Measurements from ENCODE around the gene OR5M3.

OR5M3 gene

DNA sequence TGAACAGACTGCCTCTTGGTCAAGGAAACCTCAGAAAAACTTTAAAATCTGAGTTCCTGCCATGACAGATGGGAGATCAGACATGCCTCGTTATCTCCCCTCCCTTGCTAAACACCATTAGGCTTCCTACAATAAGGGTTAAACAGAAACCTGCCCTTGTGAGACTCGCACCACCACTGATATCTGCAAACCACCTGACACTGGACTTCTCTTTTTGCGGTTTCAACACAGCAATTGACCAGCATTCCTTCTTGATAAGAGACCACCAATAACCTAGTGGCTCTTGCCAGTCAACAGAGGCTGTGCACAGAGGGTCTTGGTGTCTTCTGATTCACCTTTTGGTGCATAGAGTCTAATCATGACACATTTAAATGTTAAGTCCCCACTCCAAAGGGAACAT lies 13.6 kb upstream of the OR5M3 start:
- ChIA-PET CTCF (no interaction called here), POLR2A (no interaction called here)

GRCh38 chr11:56474729-56475235 lies 1.6 kb upstream of the OR5M3 start:
- Histone ChIP-seq H3K4me3 (ENCODE audit: low read depth, low read length) (no peak overlapping the region), H3K4me1 (ENCODE audit: control insufficient read depth, insufficient read depth, low read length) (no peaks in the 10 kb centered on the region), H3K36me3 (ENCODE audit: control insufficient read depth in 2 of 2, insufficient read depth in 1 of 2, low read length in 2 of 2) (no peaks in the 10 kb centered on the region), H3K9me3 (ENCODE audit: control insufficient read depth, insufficient read depth, low read depth, low read length) (no peaks in the 10 kb centered on the region), H3K27ac (ENCODE audit: extremely low read depth, low read depth, low read length) (no peak overlapping the region)
- CTCF ChIA-PET, result no interaction called here
- TF ChIP-seq, protein P1, sequence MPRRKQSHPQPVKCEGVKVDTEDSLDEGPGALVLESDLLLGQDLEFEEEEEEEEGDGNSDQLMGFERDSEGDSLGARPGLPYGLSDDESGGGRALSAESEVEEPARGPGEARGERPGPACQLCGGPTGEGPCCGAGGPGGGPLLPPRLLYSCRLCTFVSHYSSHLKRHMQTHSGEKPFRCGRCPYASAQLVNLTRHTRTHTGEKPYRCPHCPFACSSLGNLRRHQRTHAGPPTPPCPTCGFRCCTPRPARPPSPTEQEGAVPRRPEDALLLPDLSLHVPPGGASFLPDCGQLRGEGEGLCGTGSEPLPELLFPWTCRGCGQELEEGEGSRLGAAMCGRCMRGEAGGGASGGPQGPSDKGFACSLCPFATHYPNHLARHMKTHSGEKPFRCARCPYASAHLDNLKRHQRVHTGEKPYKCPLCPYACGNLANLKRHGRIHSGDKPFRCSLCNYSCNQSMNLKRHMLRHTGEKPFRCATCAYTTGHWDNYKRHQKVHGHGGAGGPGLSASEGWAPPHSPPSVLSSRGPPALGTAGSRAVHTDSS (tag by site-specific recombination; IDR thresholded peaks at IDR 0.05), result no peak
- TF ChIP-seq ZNF548 (tag by site-specific recombination; IDR thresholded peaks at IDR 0.05) (no peak), ZNF121 (tag by site-specific recombination; IDR thresholded peaks at IDR 0.05) (no peak), ZBTB48 (tag by site-specific recombination; IDR thresholded peaks at IDR 0.05) (no peak), ZNF239 (tag by site-specific recombination; IDR thresholded peaks at IDR 0.05) (no peak), ZNF157 (tag by site-specific recombination; IDR thresholded peaks at IDR 0.05) (no peak), HOXA7 (CRISPR knock-in tag; IDR thresholded peaks at IDR 0.05; ENCODE audit: borderline replicate concordance) (no peak), KLF10 (tag by site-specific recombination; IDR thresholded peaks at IDR 0.05) (no peak), HOXC10 (CRISPR knock-in tag; IDR thresholded peaks at IDR 0.05) (no peak), ZNF747 (tag by site-specific recombination; IDR thresholded peaks at IDR 0.05) (no peak), ZNF223 (tag by site-specific recombination; IDR thresholded peaks at IDR 0.05) (no peak), ZNF280C (tag by site-specific recombination; IDR thresholded peaks at IDR 0.05) (no peak), ZNF133 (tag by site-specific recombination; IDR thresholded peaks at IDR 0.05) (no peak), ZIC2 (tag by site-specific recombination; IDR thresholded peaks at IDR 0.05) (no peak)
- TF ChIP-seq, protein P2, sequence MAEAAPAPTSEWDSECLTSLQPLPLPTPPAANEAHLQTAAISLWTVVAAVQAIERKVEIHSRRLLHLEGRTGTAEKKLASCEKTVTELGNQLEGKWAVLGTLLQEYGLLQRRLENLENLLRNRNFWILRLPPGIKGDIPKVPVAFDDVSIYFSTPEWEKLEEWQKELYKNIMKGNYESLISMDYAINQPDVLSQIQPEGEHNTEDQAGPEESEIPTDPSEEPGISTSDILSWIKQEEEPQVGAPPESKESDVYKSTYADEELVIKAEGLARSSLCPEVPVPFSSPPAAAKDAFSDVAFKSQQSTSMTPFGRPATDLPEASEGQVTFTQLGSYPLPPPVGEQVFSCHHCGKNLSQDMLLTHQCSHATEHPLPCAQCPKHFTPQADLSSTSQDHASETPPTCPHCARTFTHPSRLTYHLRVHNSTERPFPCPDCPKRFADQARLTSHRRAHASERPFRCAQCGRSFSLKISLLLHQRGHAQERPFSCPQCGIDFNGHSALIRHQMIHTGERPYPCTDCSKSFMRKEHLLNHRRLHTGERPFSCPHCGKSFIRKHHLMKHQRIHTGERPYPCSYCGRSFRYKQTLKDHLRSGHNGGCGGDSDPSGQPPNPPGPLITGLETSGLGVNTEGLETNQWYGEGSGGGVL (tag by site-specific recombination; IDR thresholded peaks at IDR 0.05), result no peak
- TF ChIP-seq, protein P3, sequence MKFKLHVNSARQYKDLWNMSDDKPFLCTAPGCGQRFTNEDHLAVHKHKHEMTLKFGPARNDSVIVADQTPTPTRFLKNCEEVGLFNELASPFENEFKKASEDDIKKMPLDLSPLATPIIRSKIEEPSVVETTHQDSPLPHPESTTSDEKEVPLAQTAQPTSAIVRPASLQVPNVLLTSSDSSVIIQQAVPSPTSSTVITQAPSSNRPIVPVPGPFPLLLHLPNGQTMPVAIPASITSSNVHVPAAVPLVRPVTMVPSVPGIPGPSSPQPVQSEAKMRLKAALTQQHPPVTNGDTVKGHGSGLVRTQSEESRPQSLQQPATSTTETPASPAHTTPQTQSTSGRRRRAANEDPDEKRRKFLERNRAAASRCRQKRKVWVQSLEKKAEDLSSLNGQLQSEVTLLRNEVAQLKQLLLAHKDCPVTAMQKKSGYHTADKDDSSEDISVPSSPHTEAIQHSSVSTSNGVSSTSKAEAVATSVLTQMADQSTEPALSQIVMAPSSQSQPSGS (tag by site-specific recombination; IDR thresholded peaks at IDR 0.05; ENCODE audit: low read depth), result no peak
- TF ChIP-seq, protein P4, sequence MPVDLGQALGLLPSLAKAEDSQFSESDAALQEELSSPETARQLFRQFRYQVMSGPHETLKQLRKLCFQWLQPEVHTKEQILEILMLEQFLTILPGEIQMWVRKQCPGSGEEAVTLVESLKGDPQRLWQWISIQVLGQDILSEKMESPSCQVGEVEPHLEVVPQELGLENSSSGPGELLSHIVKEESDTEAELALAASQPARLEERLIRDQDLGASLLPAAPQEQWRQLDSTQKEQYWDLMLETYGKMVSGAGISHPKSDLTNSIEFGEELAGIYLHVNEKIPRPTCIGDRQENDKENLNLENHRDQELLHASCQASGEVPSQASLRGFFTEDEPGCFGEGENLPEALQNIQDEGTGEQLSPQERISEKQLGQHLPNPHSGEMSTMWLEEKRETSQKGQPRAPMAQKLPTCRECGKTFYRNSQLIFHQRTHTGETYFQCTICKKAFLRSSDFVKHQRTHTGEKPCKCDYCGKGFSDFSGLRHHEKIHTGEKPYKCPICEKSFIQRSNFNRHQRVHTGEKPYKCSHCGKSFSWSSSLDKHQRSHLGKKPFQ (tag by site-specific recombination; IDR thresholded peaks at IDR 0.05), result no peak
- POLR2A ChIA-PET, result no interaction called here

More for the DNA sequence above, 13.6 kb upstream of the OR5M3 start:
- no peaks in the 10 kb centered on the region for H3K4me1 ChIP-seq (ENCODE audit: control insufficient read depth, insufficient read depth, low read length)
- H3K36me3 ChIP-seq (ENCODE audit: control insufficient read depth in 2 of 2, insufficient read depth in 1 of 2, low read length in 2 of 2), result no peaks in the 10 kb centered on the region
- H3K4me3 ChIP-seq (ENCODE audit: low read depth, low read length), result no peak overlapping the region
- no peak overlapping the region for H3K27ac ChIP-seq (ENCODE audit: extremely low read depth, low read depth, low read length)
- TF ChIP-seq REPIN1 (tag by site-specific recombination; IDR thresholded peaks at IDR 0.05; ENCODE audit: low read depth), result no peak
- TF ChIP-seq SALL2 (tag by site-specific recombination; IDR thresholded peaks at IDR 0.05; ENCODE audit: borderline replicate concordance), result no peak
- H3K9me3 ChIP-seq (ENCODE audit: control insufficient read depth, insufficient read depth, low read depth, low read length), result no peaks in the 10 kb centered on the region
